BLaER1 (cell line): ENCODE measurements around the gene TRPV6.

Source experiments
- H3K27ac ChIP-seq: shearing (Covaris generic); formaldehyde crosslinking; 2 replicates; pipeline ENCODE4 v1.8.1; 2022
- H3K27me3 ChIP-seq: shearing (Covaris generic); formaldehyde crosslinking; 2 replicates; pipeline ENCODE4 v1.8.1; 2022
- H3K36me3 ChIP-seq: shearing (Covaris generic); formaldehyde crosslinking; 2 replicates; pipeline ENCODE4 v1.8.1; 2022
- H3K4me1 ChIP-seq: shearing (Covaris generic); formaldehyde crosslinking; 2 replicates; pipeline ENCODE4 v1.8.1; 2022
- H3K4me2 ChIP-seq: shearing (Covaris generic); formaldehyde crosslinking; 2 replicates; pipeline ENCODE4 v1.8.1; 2022
- H3K4me3 ChIP-seq: shearing (Covaris generic); formaldehyde crosslinking; 2 replicates; pipeline ENCODE4 v1.8.1; 2022
- H3K9ac ChIP-seq: shearing (Covaris generic); formaldehyde crosslinking; 2 replicates; pipeline ENCODE4 v1.8.1; 2022
- H3K9me3 ChIP-seq: shearing (Covaris generic); formaldehyde crosslinking; 2 replicates; pipeline ENCODE4 v1.8.1; 2022
- H4K20me1 ChIP-seq: shearing (Covaris generic); formaldehyde crosslinking; 2 replicates; pipeline ENCODE4 v1.8.1; 2022
- Cebpa-rat ChIP-seq: shearing (Covaris generic); IDR thresholded peaks from 2 replicates; pipeline ENCODE4 v1.8.1; 2022

The TRPV6 gene

GRCh38 chr7:142836426-142836825 lies 49.1 kb downstream of the TRPV6 start:
- Histone ChIP-seq H3K27me3 (no peaks in the 10 kb centered on the region), H3K36me3 (no peaks in the 10 kb centered on the region), H3K9ac (no peak overlapping the region), H3K9me3 (no peaks in the 10 kb centered on the region), H3K4me2 (no peak overlapping the region), H4K20me1 (no peaks in the 10 kb centered on the region), H3K4me1 (no peaks in the 10 kb centered on the region), H3K4me3 (no peak overlapping the region), H3K27ac (no peak overlapping the region)
- no peak for TF ChIP-seq Cebpa-rat

- Histone ChIP-seq H3K4me3 (no peak overlapping the region), H3K27ac (no peak overlapping the region), H3K36me3 (no peaks in the 10 kb centered on the region), H4K20me1 (no peaks in the 10 kb centered on the region), H3K9ac (no peak overlapping the region), H3K4me1 (no peaks in the 10 kb centered on the region), H3K9me3 (no peaks in the 10 kb centered on the region), H3K4me2 (no peak overlapping the region), H3K27me3 (no peaks in the 10 kb centered on the region)
- TF ChIP-seq Cebpa-rat: no peak
Measured at GRCh38 chr7:142835487-142835886, 50.1 kb downstream of the TRPV6 start.

- no peak overlapping the region for H3K4me3 ChIP-seq
Measured at GRCh38 chr7:142833174-142834048, 52.1 kb downstream of the TRPV6 start.

DNA sequence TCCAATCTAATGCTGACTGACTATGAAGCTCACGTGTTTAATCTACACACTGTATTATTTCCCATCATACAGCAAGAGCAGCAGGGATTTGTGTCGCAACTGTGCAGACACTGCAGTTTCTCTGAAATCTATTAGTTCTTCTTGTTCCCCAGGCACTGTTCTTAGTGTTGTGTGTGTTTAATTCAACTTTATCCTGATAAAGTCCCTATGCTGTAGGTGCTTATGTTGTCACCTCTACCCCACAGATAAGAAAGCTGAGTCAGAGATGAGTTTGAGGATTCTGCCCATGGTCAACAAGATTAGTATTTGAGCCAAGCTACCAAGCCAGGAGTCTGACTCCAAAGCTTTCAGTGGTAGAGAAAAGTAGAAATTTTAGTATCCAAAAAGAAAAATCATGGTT lies 53.1 kb downstream of the TRPV6 start:
- Histone ChIP-seq H3K9me3 (no peaks in the 10 kb centered on the region), H3K27me3 (no peaks in the 10 kb centered on the region), H3K4me3 (no peak overlapping the region), H4K20me1 (no peaks in the 10 kb centered on the region), H3K9ac (no peak overlapping the region), H3K4me2 (no peak overlapping the region), H3K27ac (no peak overlapping the region), H3K4me1 (no peaks in the 10 kb centered on the region), H3K36me3 (no peaks in the 10 kb centered on the region)
- no peak for TF ChIP-seq Cebpa-rat

More at GRCh38 chr7:142833174-142834048, 52.1 kb downstream of the TRPV6 start:
- TF ChIP-seq Cebpa-rat: no peak
- Histone ChIP-seq H3K36me3 (no peaks in the 10 kb centered on the region), H3K9ac (no peak overlapping the region), H3K9me3 (no peaks in the 10 kb centered on the region), H4K20me1 (no peaks in the 10 kb centered on the region), H3K4me1 (no peaks in the 10 kb centered on the region), H3K27me3 (no peaks in the 10 kb centered on the region), H3K27ac (no peak overlapping the region), H3K4me2 (no peak overlapping the region)

DNA sequence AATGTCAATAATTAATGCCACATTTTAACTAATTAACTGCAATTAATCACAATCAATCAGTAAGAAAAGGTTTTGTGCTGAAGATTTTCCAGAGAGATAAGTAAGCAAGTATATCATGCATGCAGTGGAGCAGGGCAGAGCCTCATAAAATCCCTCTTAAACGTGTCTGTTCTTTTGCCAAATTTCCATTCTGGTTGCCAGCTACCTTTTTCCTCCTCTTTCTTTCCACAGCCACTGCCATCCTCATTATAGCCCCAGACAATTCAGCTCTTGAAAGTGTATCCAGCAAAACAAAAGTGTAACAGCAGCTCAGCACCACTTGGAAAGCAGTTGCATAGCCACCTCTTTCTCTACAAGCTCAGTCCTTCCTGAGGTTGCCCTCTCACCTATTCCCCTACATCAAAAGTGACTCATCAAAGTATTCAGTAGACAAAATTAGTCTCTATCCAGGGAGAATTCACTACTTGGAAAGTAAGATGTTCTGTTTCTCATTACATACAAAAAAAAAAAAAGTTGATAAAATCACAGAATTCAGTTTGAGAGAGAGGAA lies 57.5 kb downstream of the TRPV6 start:
- Histone ChIP-seq H3K4me3 (no peak overlapping the region), H4K20me1 (no peaks in the 10 kb centered on the region), H3K27me3 (no peaks in the 10 kb centered on the region), H3K4me2 (no peak overlapping the region), H3K4me1 (no peaks in the 10 kb centered on the region), H3K9ac (no peak overlapping the region), H3K9me3 (peaks cover 7% of the 10 kb centered on the region), H3K27ac (no peak overlapping the region), H3K36me3 (no peaks in the 10 kb centered on the region)
- no peak for TF ChIP-seq Cebpa-rat

DNA sequence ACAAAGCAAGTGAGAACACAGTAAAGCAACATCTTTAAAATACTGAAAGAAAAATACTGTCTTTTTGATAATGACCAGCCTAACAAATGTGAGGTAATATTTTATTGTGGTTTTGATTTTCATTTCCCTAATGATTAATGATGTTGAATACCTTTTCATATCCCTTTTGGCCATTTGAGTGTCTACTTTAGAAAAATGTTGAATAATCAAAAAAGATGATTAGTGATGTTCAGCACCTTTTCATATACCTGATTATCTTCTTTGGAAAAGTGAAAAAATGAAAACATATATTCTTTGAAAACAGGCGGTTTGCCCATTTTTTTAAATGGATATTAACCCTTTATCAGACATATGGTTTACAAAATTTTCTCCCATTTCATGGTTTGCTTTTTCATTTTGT lies 62.8 kb downstream of the TRPV6 start:
- Histone ChIP-seq H3K4me3 (no peak overlapping the region), H3K9ac (no peak overlapping the region), H3K4me2 (no peak overlapping the region), H3K27ac (no peak overlapping the region), H3K9me3 (peaks cover 7% of the 10 kb centered on the region), H3K36me3 (no peaks in the 10 kb centered on the region), H4K20me1 (no peaks in the 10 kb centered on the region), H3K27me3 (no peaks in the 10 kb centered on the region), H3K4me1 (no peaks in the 10 kb centered on the region)
- TF ChIP-seq Cebpa-rat: no peak
